ENCODE results near the gene FASTKD1.
A peak's percentile ranks its signal among the peaks of the same experiment; 100 is the strongest.
"Not testable (repeated sequence)": the region's sequence is repeated elsewhere in the genome, so short reads cannot be mapped to it uniquely, and the experiment has no call there.

FASTKD1 gene

GRCh38 chr2:169569948-169570347, 3.7 kb downstream of the FASTKD1 start:
- DNase-seq = no peak

DNA sequence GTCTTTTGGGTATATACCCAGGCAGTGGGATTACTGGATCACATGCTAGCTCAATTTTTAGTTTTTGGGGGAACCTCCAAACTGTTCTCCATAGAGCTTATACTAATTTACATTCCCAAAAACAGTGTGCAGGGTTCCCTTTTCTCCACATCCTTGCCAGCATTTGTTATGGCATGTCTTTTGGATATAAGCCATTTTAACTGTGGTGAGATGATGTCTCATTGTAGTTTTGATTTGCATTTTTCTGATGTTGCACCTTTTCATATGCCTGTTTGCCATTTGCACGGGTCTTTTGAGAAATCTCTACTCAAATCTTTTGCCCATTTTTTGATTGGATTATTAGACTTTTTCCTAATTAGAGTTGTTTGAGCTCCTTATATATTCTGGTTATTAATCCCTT, 8.0 kb downstream of the FASTKD1 start:
- DNase-seq = no peak

- no peak for DNase-seq
Measured at GRCh38 chr2:169562519-169562918, 11.1 kb downstream of the FASTKD1 start.

- DNase-seq = not testable (repeated sequence)
Measured at GRCh38 chr2:169562084-169562483, 11.6 kb downstream of the FASTKD1 start.

DNA sequence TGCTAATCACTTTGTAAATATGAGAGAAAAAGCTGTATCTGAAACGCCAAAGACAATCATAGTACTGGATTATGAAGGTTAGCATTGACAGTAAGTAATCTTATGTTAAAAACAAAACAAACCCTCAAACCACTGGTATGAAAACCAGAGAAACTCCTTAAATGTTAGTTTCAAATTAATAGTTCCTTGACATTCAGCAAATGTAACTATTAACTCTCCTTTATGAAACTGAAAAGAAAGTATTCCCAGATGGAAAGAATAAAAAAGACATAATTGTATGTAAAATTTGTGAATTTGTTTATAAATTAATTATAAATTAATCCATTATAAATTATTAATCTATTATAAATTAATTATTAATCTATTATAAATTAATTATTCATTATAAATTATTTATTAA, 12.3 kb downstream of the FASTKD1 start:
- DNase-seq = no peak

- no peak for DNase-seq
Measured at GRCh38 chr2:169546756-169547155, 26.9 kb downstream of the FASTKD1 start.

GRCh38 chr2:169542433-169542832, 31.2 kb downstream of the FASTKD1 start:
- no peak for DNase-seq

DNA sequence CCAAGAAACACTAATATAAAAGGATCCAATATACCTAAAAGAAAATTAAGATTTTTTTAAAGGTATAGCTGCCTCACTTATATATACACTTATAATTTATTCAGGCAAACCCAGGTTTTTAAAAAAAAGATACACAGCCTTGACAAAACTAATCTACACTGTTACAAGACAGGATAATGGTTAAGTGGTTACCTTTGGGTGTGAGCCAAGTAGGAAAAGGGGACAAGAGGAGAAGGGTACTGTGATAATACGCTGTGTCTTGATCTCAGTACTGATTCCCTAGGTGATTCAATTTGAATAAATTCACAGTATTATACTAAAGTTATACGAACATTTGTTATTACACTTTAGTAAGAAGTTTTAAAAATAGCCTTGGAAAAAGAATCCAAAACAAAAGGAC, 33.5 kb downstream of the FASTKD1 start:
- no peak for DNase-seq

DNA sequence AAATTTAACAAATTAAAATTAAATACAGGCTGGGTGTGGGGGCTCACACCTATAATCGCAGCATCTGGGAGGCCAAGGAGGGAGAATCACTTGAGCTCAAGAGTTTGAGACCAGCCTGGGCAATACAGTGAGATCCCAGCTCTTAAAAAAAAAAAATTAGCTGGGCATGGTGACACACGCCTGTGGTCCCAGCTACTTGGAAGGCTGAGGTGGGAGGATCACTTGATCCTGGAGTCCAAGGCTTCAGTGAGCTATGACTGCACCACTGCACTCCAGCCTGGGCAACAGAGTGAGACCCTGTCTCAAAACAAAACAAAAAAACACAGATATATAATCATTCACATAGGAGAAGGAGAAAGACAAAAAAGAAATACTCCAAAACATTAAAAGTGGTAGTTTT, 34.2 kb downstream of the FASTKD1 start:
- DNase-seq = not testable (repeated sequence)

- DNase-seq = peak; percentile 31
Measured at GRCh38 chr2:169528271-169528701, 45.4 kb downstream of the FASTKD1 start.

- no peak for DNase-seq
Measured at GRCh38 chr2:169526451-169526850, 47.2 kb downstream of the FASTKD1 start.

DNA sequence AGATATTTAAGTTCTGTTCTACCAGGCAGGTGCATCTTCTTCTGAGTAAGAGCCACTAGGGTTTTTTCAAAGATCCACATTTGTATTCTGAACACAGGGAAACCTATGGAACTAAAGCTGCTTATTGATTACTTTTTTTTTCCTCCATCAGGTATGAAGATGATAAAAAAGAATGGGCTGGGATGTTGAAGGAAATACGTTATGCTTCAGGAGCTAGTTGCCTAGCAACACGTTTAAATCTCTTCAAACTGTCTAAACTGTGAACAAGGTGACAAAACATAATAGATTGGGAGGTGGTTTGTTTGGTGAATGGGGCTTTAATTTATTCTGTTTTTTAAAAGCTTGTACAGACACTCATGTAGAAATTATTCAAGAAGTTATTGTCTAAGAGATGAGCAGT, 48.2 kb downstream of the FASTKD1 start:
- peak; percentile 48 for DNase-seq

GRCh38 chr2:169523681-169524080, 50.0 kb downstream of the FASTKD1 start:
- DNase-seq = no peak

DNA sequence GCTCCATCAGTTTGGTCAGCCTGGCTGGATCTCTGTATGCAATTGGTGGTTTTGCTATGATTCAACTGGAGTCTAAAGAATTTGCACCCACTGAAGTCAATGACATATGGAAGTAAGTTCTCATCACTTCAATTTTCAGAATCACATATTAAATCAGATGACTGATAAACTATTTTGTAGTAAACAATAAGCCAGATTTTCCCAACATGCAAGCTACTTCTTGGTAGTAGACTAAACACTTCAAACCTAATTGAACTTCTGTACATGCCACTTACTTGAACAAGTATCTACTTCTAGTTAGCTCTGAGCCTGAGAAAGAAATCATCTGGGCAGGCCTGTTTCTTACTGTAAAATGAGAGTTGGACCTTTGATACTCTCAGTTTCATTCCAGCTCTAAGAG, 52.8 kb downstream of the FASTKD1 start:
- no peak for DNase-seq

- DNase-seq = not testable (repeated sequence)
Measured at GRCh38 chr2:169516488-169516995, 57.1 kb downstream of the FASTKD1 start.

DNA sequence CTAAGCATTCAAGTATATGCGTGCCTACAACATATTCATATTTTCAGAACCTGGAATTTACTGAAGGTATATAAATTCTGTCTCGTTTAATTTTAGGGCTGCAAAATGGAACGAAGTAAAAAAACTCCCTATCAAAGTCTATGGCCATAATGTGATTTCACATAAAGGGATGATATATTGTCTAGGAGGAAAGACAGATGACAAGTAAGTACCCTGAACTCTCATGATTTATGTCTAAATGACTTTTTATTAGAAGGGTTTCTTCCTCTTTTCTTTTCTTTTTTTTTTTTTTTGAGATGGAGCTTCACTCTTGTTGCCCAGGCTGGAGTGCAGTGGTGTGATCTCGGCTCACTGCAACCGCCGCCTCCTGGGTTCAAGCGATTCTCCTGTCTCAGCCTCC, 58.9 kb downstream of the FASTKD1 start:
- DNase-seq = not testable (repeated sequence)

DNA sequence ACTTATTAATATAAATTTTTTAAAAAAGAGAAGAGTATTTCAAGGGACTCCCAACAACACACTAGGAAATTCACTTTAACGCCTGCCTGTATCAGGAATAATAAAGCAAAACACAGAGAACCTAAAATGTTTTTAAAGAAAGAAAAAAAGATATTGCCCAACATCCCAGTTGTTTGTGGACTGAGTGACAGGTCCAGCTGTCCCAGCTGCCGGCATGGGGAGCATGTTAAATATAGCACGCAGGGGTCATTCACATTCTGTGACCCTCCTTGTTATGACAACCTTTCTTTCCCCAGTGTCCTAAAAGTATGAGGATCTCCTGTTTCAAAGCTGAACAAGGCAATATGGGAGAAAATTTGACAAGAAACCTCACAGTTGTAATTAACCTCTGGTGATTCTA, 59.7 kb downstream of the FASTKD1 start:
- no peak for DNase-seq

DNA sequence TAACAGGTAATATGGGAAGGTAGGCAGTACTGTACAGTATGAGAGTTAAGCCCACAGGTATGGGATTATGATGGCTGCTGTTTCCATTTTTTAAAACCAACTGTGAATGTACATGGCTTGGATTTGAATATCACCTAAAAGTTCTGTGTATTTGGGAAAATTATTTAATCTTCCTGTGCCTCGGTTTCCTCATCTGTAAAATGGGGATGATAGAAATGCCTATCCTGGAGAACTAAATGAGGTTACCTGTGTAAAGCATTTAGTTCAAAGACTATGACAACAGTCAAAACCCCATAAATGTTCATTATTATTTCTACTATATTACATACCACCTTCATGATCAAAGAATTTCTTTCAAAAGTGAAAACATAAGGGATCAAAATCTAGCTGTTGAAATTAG, 60.6 kb downstream of the FASTKD1 start:
- no peak for DNase-seq

- no peak for DNase-seq
Measured at GRCh38 chr2:169512525-169512924, 61.1 kb downstream of the FASTKD1 start.

DNA sequence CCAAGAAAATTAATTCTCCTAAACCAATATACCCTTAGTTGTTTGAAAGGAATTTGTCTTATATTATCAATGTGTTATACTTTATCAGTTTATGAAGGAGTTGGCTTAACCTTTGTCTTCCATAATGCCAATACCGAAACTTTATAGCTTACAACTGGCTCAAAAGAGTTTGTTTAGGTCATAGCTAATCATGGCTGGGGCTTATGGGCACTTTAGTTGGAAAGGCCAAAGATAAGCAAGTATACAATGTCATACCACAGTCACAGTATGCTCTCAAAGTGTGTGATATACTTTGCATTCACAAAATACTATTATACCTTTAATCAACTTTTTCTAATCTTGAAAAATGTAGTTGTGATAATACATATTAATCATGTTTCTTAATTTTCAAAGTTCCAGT, 61.8 kb downstream of the FASTKD1 start:
- DNase-seq = no peak

GRCh38 chr2:169510496-169510895, 63.2 kb downstream of the FASTKD1 start:
- no peak for DNase-seq

GRCh38 chr2:169509955-169510354, 63.7 kb downstream of the FASTKD1 start:
- no peak for DNase-seq

DNA sequence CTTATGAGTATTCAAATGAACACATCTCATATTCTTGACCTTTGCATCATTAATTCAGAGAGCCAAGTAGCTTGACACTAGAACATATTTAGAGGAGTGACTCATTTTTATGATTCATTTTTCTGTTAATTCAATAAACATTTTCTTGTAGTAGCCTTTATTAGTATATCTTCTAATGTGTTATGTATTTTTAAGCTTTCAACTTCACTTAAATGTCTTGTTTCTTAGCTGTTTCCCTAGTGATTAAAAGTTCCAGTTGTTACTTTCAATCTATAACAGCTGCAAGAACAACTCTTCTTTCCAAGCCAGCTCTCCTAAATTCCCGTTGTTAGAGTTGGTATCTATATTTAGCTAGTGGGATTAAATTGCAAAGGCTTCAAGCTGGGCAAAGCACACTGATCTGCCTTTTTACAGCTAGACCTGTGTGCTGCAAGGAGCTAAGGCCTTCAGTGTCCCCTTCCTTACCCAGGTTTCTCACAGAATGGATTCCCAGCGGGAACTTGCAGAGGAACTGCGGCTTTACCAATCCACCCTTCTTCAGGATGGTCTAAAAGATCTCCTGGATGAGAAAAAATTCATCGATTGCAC, 64.3 kb downstream of the FASTKD1 start, which contains the start of gene KLHL41:
Gene KLHL41, plus strand, starts transcription at position 405 of the 588 bp plus-strand sequence. Its CDS starts 77 bp downstream, at position 482.
- DNase-seq = no peak

- DNase-seq = peak; percentile 64
Measured at GRCh38 chr2:169507698-169508097, 66.0 kb downstream of the FASTKD1 start.

GRCh38 chr2:169504651-169505050, 69.0 kb downstream of the FASTKD1 start:
- no peak for DNase-seq
